ENCODE data around the gene ZNF628. TPM values are rescaled to one million over a fixed set of nuclear protein-coding genes. Genes with fewer than 3 reads are reported as not detected.

ZNF628 gene
- total RNA-seq, 2 donors from 2014 or later = 9.9 to 12.6 TPM

DNA sequence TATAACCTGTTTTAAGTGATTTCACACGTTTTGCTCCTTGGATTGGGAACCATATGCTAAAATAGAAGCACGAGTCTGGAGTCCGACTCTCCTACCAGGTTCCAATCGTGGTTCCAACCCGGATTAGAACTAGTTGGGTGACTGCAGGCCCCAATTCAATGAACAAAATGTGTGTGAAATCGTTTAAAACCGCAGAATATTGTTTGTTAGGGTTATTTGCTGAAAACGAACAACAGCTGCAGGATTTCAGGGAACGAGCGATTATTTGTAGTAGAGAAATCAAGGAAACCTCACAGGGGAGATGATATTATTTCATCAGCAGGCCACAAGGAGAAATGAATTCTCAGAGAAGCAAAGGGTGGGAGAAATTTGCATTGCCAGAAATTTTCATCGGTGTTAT lies 28.6 kb downstream of the ZNF628 start:
- no peak overlapping the region for H3K27ac ChIP-seq (ENCODE audit: low read depth, low read length)
- H3K4me3 ChIP-seq (ENCODE audit: low read length) = no peak overlapping the region
- peaks cover 19% of the 10 kb centered on the region for H3K27me3 ChIP-seq (ENCODE audit: control insufficient read depth, insufficient read depth, low read length, poor library complexity, severe bottlenecking)
- TF ChIP-seq, protein P1, sequence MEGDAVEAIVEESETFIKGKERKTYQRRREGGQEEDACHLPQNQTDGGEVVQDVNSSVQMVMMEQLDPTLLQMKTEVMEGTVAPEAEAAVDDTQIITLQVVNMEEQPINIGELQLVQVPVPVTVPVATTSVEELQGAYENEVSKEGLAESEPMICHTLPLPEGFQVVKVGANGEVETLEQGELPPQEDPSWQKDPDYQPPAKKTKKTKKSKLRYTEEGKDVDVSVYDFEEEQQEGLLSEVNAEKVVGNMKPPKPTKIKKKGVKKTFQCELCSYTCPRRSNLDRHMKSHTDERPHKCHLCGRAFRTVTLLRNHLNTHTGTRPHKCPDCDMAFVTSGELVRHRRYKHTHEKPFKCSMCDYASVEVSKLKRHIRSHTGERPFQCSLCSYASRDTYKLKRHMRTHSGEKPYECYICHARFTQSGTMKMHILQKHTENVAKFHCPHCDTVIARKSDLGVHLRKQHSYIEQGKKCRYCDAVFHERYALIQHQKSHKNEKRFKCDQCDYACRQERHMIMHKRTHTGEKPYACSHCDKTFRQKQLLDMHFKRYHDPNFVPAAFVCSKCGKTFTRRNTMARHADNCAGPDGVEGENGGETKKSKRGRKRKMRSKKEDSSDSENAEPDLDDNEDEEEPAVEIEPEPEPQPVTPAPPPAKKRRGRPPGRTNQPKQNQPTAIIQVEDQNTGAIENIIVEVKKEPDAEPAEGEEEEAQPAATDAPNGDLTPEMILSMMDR (conservative IDR thresholded peaks at IDR 0.05) = no peak
- Mint-ChIP-seq H3K27ac (no peak overlapping the region), H3K27me3 (ENCODE audit: insufficient read depth) (peaks cover 71% of the 10 kb centered on the region), H3K4me3 (no peak overlapping the region), H3K4me1 (no peaks in the 10 kb centered on the region), H3K9me3 (peaks cover 14% of the 10 kb centered on the region), H3K36me3 (ENCODE audit: low read depth) (no peaks in the 10 kb centered on the region)
- 86 to 89% methylated on average over 11 of the region's 11 CpGs for WGBS, 2 experiments (ENCODE audit: insufficient coverage in 1 of 2, insufficient read length in 1 of 2)
- H3K4me1 ChIP-seq (ENCODE audit: control insufficient read depth, insufficient read depth, low read length) = no peaks in the 10 kb centered on the region
- no peak overlapping the region for H3K9ac ChIP-seq (ENCODE audit: extremely low read depth, low read length, poor library complexity, severe bottlenecking)
- H3K9me3 ChIP-seq (ENCODE audit: control insufficient read depth, low read length) = peaks cover 6% of the 10 kb centered on the region
- no peak for DNase-seq
- H3K36me3 ChIP-seq (ENCODE audit: control insufficient read depth, insufficient read depth, low read length) = no peaks in the 10 kb centered on the region

DNA sequence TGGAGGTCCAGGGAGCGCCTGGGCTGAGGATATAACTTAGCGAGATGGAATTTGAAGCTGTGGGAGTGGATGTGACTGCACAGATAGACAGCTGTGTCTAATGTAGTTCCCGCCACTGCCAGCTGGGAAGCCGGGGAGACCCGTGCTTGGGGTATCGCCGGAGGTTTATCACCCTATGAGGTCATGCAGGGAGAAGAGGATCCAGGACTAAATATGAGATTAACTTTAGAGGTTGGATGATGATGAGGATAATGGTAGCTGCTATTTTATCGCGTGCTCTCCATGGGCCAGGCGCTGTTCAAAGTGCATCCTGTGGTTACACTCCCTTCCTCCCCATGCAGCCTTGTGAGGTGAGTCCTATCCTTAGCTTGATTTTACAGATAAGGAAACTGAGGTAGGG lies 31.7 kb downstream of the ZNF628 start:
- TF ChIP-seq, protein P1 (conservative IDR thresholded peaks at IDR 0.05) = no peak
- Histone ChIP-seq H3K27me3 (ENCODE audit: control insufficient read depth, insufficient read depth, low read length, poor library complexity, severe bottlenecking) (peaks cover 11% of the 10 kb centered on the region), H3K36me3 (ENCODE audit: control insufficient read depth, insufficient read depth, low read length) (no peaks in the 10 kb centered on the region), H3K4me3 (ENCODE audit: low read length) (no peak overlapping the region), H3K9me3 (ENCODE audit: control insufficient read depth, low read length) (peaks cover 6% of the 10 kb centered on the region), H3K27ac (ENCODE audit: low read depth, low read length) (no peak overlapping the region), H3K9ac (ENCODE audit: extremely low read depth, low read length, poor library complexity, severe bottlenecking) (no peak overlapping the region), H3K4me1 (ENCODE audit: control insufficient read depth, insufficient read depth, low read length) (no peaks in the 10 kb centered on the region)
- Mint-ChIP-seq H3K27ac (no peak overlapping the region), H3K9me3 (peaks cover 8% of the 10 kb centered on the region), H3K4me1 (no peaks in the 10 kb centered on the region), H3K27me3 (ENCODE audit: insufficient read depth) (peaks cover 54% of the 10 kb centered on the region), H3K36me3 (ENCODE audit: low read depth) (no peaks in the 10 kb centered on the region), H3K4me3 (no peak overlapping the region)
- DNase-seq = no peak
- 75 to 86% methylated on average over 9 to 10 of the region's 10 CpGs for WGBS, 2 experiments (ENCODE audit: insufficient coverage in 1 of 2, insufficient read length in 1 of 2)

- H3K27me3 Mint-ChIP-seq (ENCODE audit: insufficient read depth) = peaks cover 24% of the 10 kb centered on the region
- no peaks in the 10 kb centered on the region for H3K4me1 Mint-ChIP-seq
- H3K4me3 Mint-ChIP-seq = peak overlapping the region; percentile 38
- no peaks in the 10 kb centered on the region for H3K36me3 Mint-ChIP-seq (ENCODE audit: low read depth)
- Histone ChIP-seq H3K36me3 (ENCODE audit: control insufficient read depth, insufficient read depth, low read length) (no peaks in the 10 kb centered on the region), H3K9ac (ENCODE audit: extremely low read depth, low read length, poor library complexity, severe bottlenecking) (no peak overlapping the region), H3K27me3 (ENCODE audit: control insufficient read depth, insufficient read depth, low read length, poor library complexity, severe bottlenecking) (no peaks in the 10 kb centered on the region), H3K27ac (ENCODE audit: low read depth, low read length) (no peak overlapping the region), H3K4me1 (ENCODE audit: control insufficient read depth, insufficient read depth, low read length) (no peaks in the 10 kb centered on the region), H3K4me3 (ENCODE audit: low read length) (no peak overlapping the region), H3K9me3 (ENCODE audit: control insufficient read depth, low read length) (no peaks in the 10 kb centered on the region)
- H3K9me3 Mint-ChIP-seq = no peaks in the 10 kb centered on the region
- DNase-seq = peak; percentile 97
- 24 to 34% methylated on average over 13 to 61 of the region's 61 CpGs for WGBS, 2 experiments (ENCODE audit: insufficient coverage in 1 of 2, insufficient read length in 1 of 2)
- peak overlapping the region; percentile 61 for H3K27ac Mint-ChIP-seq
- TF ChIP-seq, protein P1 (conservative IDR thresholded peaks at IDR 0.05) = peak; percentile 85
Measured at GRCh38 chr19:55516878-55517620, 40.6 kb downstream of the ZNF628 start.
